Measurements from ENCODE around the gene ADAMTSL3.
"Not testable (repeated sequence)": the region's sequence is repeated elsewhere in the genome, so short reads cannot be mapped to it uniquely, and the experiment has no call there.

ADAMTSL3 gene

GRCh38 chr15:83656943-83657528 lies 3.1 kb downstream of the ADAMTSL3 start:
- DNase-seq (ENCODE audit: low spot score) = no peak

- no peak for DNase-seq (ENCODE audit: low spot score)
These were observed 3.6 kb downstream of the ADAMTSL3 start for GRCh38 chr15:83657549-83657948.

DNA sequence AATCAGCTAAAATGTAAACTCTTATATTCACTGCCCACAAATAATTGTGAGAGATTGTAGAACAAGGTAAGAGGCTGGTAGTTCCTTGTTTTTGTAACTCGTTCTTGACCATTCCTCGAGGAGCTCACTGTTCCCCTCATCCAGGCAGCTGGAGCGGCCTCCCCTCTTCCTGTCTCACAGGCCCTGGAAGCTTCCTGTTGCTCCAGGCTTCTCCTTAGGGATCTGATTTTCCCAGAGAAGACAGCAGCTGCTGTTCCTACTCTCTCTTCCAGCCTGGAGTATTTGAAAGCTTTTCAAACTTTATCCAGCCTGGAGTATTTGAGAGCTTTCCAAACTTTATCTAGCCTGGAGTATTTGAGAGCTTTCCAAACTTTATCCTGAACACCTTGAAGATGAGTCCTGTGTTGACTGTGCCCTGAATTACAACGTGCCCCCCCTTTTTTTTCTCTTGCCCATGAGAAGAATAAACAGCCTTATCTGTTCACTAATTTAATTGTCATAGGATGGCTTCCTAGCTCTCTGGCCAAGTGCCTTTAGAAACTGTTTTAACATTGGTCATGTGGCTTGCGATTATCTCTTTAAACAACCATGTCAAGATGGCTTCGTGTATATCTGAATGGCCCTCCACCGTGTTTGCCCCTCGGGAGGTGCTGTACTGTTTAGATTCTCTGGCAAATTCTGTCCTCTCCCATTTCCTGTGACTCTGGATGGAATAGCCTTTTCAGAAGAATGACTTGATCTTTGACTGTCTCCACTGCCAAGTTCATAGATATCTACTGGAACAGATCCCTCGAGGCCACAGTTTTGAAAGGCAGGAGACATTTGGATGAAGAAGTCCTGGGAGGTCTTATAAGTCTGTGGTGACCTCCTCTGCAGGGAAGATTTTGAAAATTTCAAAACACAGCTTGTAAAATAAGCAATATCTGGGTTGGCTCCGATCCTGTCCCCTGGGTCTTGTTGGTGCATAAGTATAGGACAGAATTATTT lies 4.8 kb downstream of the ADAMTSL3 start:
- DNase-seq (ENCODE audit: low spot score) = no peak

DNA sequence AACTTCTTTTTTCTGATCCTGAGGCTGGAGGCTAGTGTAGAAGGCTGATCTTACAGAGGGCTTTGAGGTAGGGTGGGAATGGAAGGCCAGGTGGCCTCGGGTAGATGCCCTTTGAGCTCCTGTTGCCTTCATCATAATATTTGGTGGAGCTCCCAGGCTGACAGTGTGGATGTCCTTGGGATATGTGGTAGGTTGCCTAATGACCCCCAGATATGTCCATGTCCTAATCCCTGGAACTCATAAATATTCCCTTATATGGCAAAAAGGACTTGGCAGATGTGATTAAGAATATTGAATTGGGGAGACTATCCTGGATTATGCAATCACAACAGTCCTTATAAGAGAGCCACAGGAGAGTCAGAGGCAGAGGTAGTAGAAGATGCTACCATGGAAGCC lies 5.5 kb downstream of the ADAMTSL3 start:
- DNase-seq (ENCODE audit: low spot score) = no peak

GRCh38 chr15:83665480-83665879 lies 11.6 kb downstream of the ADAMTSL3 start:
- no peak for DNase-seq (ENCODE audit: low spot score)

GRCh38 chr15:83670672-83671229 lies 16.8 kb downstream of the ADAMTSL3 start:
- no peak for DNase-seq (ENCODE audit: low spot score)

- no peak for DNase-seq (ENCODE audit: low spot score)
These were observed 17.7 kb downstream of the ADAMTSL3 start for GRCh38 chr15:83671603-83672002.

DNA sequence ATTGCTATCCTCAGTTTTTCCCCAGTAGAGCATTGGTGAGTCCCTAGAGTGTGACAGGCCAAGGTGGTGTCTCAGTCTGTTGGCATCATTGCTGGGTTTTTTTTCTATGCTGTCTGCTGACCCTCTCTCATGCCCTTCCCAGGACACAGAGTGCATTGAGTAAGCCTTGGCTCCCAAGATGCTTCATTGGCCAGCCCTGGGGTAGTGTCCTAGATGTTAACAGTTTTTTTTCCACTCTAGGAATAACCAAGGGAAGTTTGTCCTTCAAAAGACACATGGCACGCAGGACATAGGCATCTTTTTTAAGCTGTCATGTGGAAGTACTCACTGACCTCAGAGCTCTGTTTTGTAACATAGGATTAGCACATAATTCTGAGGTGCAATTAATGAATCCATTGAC lies 19.5 kb downstream of the ADAMTSL3 start:
- no peak for DNase-seq (ENCODE audit: low spot score)

DNA sequence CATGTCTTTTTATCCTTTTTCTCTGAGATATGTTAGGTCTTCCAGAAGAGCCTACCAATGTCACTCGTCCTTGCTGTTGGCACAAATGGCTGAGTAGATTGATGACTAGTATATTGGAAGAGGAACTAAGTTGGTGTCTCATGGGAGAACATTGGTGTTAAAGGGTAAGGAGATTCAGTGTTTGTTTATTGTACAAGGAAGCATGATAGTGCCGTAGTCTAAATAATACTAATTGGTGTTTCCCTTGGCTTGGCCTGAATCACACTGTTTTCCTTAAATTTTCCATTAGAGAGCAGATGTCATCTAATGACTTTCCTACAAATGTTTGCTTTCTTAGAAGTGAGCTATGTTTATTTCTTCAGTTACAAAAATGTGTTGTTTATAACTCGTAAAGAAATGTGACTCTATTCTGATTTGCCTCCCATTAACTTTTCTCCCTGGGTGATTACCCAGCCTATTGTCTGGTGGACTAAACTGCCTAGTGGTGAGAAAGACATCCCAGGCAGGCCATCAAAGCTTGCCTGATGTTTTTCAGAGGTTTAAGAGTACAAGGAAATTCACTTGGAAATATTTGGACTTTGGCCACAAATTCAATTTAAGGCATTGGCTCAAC lies 28.7 kb downstream of the ADAMTSL3 start:
- DNase-seq (ENCODE audit: low spot score) = no peak

DNA sequence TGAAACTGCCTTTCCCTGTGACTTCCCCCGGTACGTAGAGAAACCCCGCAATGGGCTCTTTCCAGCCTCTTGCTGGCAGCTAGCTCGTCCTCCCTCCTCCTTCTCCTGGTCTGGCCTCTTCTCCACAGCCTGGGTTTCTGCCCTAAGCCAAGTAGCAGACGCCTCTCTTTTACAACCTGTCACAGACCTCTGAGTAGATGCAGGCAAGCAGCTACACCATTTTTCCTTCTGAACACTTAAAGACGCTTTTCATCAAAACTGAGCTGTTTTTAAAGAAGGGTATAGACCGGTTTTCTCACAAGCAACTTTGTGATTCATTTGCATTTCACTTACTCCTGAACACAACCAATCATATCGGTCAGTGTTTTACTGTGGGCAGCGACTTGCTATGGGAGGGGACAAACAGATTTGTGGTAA lies 32.0 kb downstream of the ADAMTSL3 start:
- no peak for DNase-seq (ENCODE audit: low spot score)

- no peak for DNase-seq (ENCODE audit: low spot score)
These were observed 34.3 kb downstream of the ADAMTSL3 start for GRCh38 chr15:83688201-83688600.

DNA sequence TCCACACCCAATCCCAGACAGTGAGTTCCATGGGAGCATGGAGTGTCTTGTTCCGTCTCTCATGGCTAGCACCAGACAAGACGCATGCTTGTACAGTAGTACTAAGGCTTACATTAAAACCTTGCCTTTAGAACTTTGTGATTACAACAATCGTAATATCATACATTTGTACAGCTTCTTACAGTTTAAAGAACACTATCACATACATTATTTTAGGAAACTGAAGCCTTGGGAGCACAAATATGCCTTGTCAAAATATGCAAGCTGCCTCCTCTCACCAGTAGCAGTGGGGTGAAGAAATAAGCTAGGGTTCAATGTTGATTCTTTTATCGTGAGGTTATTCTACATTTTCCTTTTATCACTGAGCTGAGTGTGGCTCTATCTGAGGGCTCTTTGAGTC lies 36.8 kb downstream of the ADAMTSL3 start:
- DNase-seq (ENCODE audit: low spot score) = no peak

DNA sequence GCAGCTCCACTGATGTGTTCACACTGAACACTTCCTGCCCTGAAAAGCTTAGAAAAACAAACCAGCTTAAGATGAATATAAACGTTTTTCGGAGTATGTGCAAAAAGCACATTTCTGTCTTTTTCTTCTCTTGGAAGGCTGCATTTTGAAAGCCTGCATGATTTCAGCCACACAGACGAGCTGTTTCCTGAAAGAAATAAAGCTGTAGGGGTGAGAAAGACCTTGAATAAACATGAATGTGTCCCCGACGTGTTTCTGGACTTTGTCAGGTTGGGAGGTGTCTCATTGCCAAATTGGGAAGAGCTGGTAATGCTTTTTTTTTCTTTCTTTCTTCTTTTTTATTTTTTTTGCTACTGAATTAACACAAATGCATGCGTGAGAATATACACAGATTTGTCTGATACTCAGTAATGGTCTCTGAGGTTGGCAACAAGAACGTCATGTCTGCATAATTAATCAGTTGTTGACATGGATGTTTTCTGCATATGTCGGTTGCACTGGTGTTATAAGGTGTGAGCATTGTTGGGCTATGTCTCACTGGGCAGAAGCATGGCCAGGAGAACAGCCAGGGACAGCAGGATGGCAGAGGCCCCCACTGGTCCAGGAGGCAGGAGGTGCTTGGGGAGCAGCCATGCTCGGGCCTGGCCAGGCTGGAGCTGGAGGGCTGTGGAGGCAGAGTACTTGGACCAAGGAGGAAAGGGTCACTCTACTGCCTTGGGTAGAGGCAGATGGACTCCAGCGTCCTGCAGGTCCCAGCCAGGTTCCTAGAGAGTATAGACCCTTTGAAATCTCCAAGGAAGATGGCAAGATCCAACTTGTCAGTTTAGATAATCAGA lies 39.0 kb downstream of the ADAMTSL3 start:
- no peak for DNase-seq (ENCODE audit: low spot score)

DNA sequence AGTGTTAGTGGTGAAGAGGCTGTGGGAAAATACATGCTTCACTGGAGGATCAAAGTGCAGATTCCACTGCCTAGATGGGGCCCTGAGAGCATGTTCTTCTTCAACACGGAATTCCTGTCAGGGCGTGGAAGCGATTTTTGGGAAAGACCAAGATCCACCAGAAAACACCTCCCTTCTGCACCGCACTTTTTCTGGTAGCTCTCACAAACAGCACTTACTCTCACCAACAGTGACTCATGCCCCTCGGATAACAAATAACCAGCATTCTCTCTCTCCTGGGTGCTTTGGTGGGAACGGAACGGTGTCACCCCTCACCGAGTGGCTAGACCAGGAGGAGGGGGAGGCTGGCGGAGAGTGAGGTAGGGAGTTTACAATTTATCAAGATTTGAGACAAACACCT lies 40.1 kb downstream of the ADAMTSL3 start:
- no peak for DNase-seq (ENCODE audit: low spot score)

- no peak for DNase-seq (ENCODE audit: low spot score)
These were observed 40.6 kb downstream of the ADAMTSL3 start for GRCh38 chr15:83694536-83694935.

DNA sequence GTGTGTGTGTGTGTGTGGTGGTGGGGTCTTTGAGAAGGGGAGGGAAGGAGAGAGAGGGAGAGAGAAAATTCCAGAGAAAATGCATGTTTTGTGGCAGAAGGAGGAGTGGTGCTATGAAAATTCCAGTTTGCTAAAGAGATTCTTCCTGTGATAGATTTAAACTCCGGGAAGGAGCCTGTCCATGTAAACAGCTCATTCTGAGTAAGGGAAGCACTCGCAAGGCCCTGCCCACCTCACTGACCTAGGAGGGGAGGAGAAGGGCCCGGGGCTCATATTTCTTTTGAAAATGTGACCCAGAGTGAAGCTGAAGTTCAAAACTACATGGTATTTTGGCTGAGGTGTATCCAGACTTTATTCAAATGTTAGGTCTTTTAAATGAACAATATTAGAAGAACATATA lies 41.3 kb downstream of the ADAMTSL3 start:
- no peak for DNase-seq (ENCODE audit: low spot score)

DNA sequence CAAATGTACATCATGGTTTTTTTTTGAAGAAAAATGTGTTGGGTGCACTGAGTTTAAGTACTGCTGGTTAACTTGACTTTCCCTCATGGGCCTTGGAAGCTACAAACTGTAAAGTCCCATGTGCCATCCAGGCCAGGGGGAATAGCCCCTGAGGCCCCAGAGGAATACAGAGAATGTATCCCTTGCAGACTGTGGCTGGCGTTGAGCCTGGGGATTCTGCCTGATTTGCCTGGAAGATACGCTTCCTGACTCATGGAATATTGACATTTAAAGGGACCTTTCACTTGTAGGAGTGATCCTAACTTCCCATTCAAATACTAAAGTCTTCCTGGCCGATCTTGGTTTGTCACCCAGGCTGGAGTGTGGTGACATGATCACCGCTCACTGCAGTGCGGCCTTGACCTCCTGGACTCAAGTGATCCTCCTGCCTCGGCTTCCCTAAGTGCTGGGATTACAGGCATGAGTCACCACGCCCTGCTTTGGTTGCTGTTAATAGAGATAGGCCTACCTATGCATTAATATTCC lies 42.0 kb downstream of the ADAMTSL3 start:
- no peak for DNase-seq (ENCODE audit: low spot score)

GRCh38 chr15:83697716-83698115 lies 43.8 kb downstream of the ADAMTSL3 start:
- no peak for DNase-seq (ENCODE audit: low spot score)

- no peak for DNase-seq (ENCODE audit: low spot score)
These were observed 44.4 kb downstream of the ADAMTSL3 start for GRCh38 chr15:83698294-83698693.

- DNase-seq (ENCODE audit: low spot score) = no peak
These were observed 45.1 kb downstream of the ADAMTSL3 start for GRCh38 chr15:83699028-83699427.

DNA sequence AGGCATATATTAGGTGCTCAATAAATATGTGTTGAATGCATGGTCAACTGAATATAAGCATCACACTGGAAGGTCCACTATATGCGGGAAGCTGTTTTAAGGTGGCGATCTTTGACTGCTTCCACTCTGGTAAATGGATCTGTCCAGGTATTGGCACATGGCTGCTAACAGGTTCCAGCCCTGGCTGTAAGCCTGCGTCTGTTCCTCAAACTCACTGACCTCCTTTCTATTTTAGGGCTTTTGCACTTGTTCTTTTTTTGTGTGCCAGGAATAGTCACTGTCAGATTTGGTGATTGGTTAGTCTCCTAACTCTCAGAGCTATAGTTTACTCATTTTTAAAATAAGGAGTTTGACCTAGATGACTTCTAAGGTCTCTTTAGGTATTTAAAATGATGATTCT lies 46.2 kb downstream of the ADAMTSL3 start:
- no peak for DNase-seq (ENCODE audit: low spot score)

DNA sequence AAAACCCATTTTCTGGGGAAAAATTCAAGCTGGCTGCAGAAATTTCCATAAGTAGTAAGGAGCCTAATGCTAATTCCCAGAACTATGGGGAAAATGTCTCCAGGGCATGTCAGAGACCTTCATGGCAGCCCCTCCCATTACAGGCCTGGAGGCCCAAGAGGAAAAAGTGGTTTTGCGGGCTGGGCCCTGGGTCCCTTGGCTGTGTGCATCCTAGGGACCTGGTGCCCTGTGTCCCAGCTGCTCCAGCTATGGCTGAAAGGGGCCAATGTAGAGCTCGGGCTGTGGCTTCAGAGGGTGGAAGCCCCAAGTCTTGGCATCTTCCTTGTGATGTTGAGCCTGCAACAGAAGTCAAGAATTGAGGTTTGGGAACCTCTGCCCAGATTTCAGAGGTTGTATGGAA lies 48.4 kb downstream of the ADAMTSL3 start:
- DNase-seq (ENCODE audit: low spot score) = not testable (repeated sequence)
